Upper lobe of left lung (tissue), 4 donors: ENCODE measurements around the gene EREG.

Experiments
- CTCF ChIP-seq, 6 experiments: fragments of 450-650 bp in 4 of 6; fragments of 200-600 bp in 2 of 6; sonication (generic) in 2 of 6; IDR thresholded peaks; one replicate each; pipeline ENCODE4 v1.5.1; 2016 to 2019; ENCODE audit warnings: antibody characterized with exemption in 6 of 6
- POLR2A ChIP-seq, 4 donors: fragments of 450-650 bp; IDR thresholded peaks; one replicate each; pipeline ENCODE4 v1.5.1; 2016 to 2017; ENCODE audit warnings: antibody characterized with exemption in 4 of 4, mild to moderate bottlenecking in 2 of 4

DNA sequence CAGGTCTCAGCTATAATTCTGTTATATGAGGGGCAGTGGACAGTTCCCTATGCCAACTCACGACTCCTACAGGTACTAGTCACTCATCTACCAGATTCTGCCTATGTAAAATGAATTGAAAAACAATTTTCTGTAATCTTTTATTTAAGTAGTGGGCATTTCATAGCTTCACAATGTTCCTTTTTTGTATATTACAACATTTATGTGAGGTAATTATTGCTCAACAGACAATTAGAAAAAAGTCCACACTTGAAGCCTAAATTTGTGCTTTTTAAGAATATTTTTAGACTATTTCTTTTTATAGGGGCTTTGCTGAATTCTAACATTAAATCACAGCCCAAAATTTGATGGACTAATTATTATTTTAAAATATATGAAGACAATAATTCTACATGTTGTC, 20.4 kb downstream of the EREG start:
- TF ChIP-seq CTCF (IDR thresholded peaks at IDR 0.05) (no peak), POLR2A (IDR thresholded peaks at IDR 0.05) (no peak)
